HepG2 (cell line): ENCODE data around the gene ACSF3. TPM values are rescaled to one million over a fixed set of nuclear protein-coding genes. Genes with fewer than 3 reads are reported as not detected.

ENCODE experiments used
- CC2D1A ChIP-seq: sonication (generic); formaldehyde crosslinking; IDR thresholded peaks from 2 replicates; pipeline ENCODE4 v1.8.1; 2023; ENCODE audit warnings: mild to moderate bottlenecking, missing genetic modification reagents
- DMAP1 ChIP-seq: IDR thresholded peaks from 2 replicates; pipeline ENCODE4 v1.6.1; 2016
- KDM5A ChIP-seq: fragments of 200-600 bp; sonication (generic); IDR thresholded peaks from 2 replicates; pipeline ENCODE4 v1.7.0; 2018; ENCODE audit warnings: antibody characterized with exemption, mild to moderate bottlenecking, low read length, borderline replicate concordance
- PAX8 ChIP-seq: sonication (generic); formaldehyde crosslinking; IDR thresholded peaks from 2 replicates; pipeline ENCODE4 v1.8.0; 2022; ENCODE audit warnings: mild to moderate bottlenecking, missing genetic modification reagents, borderline replicate concordance
- SOX6 ChIP-seq, 2 experiments: fragments of 450-650 bp in 1 of 2; sonication (generic) in 1 of 2; formaldehyde crosslinking in 1 of 2; IDR thresholded peaks; 2 replicates each; pipeline versions ENCODE4 v1.4.0 to v1.6.1; 2017 to 2020; ENCODE audit warnings: antibody characterized with exemption in 1 of 2, mild to moderate bottlenecking in 1 of 2, missing genetic modification reagents in 1 of 2
- TARDBP ChIP-seq: sonication (generic); formaldehyde crosslinking; IDR thresholded peaks from 2 replicates; pipeline ENCODE4 v1.8.0; 2022; ENCODE audit warnings: mild to moderate bottlenecking, missing genetic modification reagents
- ZFP90 ChIP-seq: sonication (generic); formaldehyde crosslinking; IDR thresholded peaks from 2 replicates; pipeline ENCODE4 v1.8.0; 2022; ENCODE audit warnings: missing genetic modification reagents, mild to moderate bottlenecking, inconsistent platforms, borderline replicate concordance
- ZFYVE20 ChIP-seq: sonication (generic); formaldehyde crosslinking; IDR thresholded peaks from 2 replicates; pipeline ENCODE4 v1.8.0; 2023; ENCODE audit warnings: low read depth, mild to moderate bottlenecking, moderate library complexity, missing genetic modification reagents, borderline replicate concordance
- ZMYM3 ChIP-seq: sonication (generic); formaldehyde crosslinking; IDR thresholded peaks from 2 replicates; pipeline ENCODE4 v1.5.1; 2020; ENCODE audit warnings: mild to moderate bottlenecking, missing genetic modification reagents
- ZNF121 ChIP-seq: sonication (generic); formaldehyde crosslinking; IDR thresholded peaks from 2 replicates; pipeline ENCODE4 v1.5.0; 2020; ENCODE audit warnings: mild to moderate bottlenecking, missing genetic modification reagents
- ZNF207 ChIP-seq: fragments of 450-650 bp; IDR thresholded peaks from 2 replicates; pipeline ENCODE4 v1.6.1; 2016; ENCODE audit warnings: antibody characterized with exemption, borderline replicate concordance
- ZNF253 ChIP-seq: sonication (generic); formaldehyde crosslinking; IDR thresholded peaks from 2 replicates; pipeline ENCODE4 v1.8.0; 2022; ENCODE audit warnings: mild to moderate bottlenecking, missing genetic modification reagents, borderline replicate concordance
- ZNF660 ChIP-seq: sonication (generic); formaldehyde crosslinking; IDR thresholded peaks from 2 replicates; pipeline ENCODE4 v1.5.1; 2020; ENCODE audit warnings: mild to moderate bottlenecking, low read depth, missing genetic modification reagents, borderline replicate concordance
- polyA plus RNA-seq, 8 experiments: library from polyadenylated mRNA; depleted of rRNA in 3 of 8; stranded (reverse) in 7 of 8; unstranded in 1 of 8; fragments of >200 nt; fragmentation: Illumina TruSeq in 4 of 8; extraction: Trizol in 4 of 8; gene quantifications; 2 replicates each; pipeline versions ENCODE4 v1.2.1 to v1.2.3, GENCODE V29; 2011 to 2016; ENCODE audit warnings: low read depth in 4 of 8, missing spikeins in 1 of 8, mixed read lengths in 1 of 8; ENCODE audit not compliant: insufficient read depth in 1 of 8
- total RNA-seq, 5 experiments: library from RNA; depleted of rRNA; stranded (reverse); fragments of >200 nt; fragmentation: Illumina TruSeq; extraction: Trizol; gene quantifications; 2 replicates each; pipeline ENCODE4 v1.2.3, GENCODE V29; 2016; ENCODE audit warnings: low read depth in 1 of 5
- TF ChIP-seq, protein P1 (sequence below): sonication (generic); formaldehyde crosslinking; IDR thresholded peaks from 2 replicates; pipeline ENCODE4 v1.4.0; 2020; ENCODE audit warnings: mild to moderate bottlenecking, missing genetic modification reagents
- TF ChIP-seq, protein P2 (sequence below): sonication (generic); formaldehyde crosslinking; IDR thresholded peaks from 2 replicates; pipeline ENCODE4 v1.9.0; 2022; ENCODE audit warnings: missing genetic modification reagents, mild to moderate bottlenecking, borderline replicate concordance
- TF ChIP-seq, protein P3 (sequence below): sonication (generic); formaldehyde crosslinking; IDR thresholded peaks from 2 replicates; pipeline ENCODE4 v1.5.0; 2020; ENCODE audit warnings: mild to moderate bottlenecking, missing genetic modification reagents, borderline replicate concordance
- TF ChIP-seq, protein P4 (sequence below): sonication (generic); formaldehyde crosslinking; conservative IDR thresholded peaks from 2 replicates; pipeline ENCODE4 v1.8.0; 2022; ENCODE audit warnings: missing genetic modification reagents
- TF ChIP-seq, protein P5 (sequence below): sonication (generic); formaldehyde crosslinking; IDR thresholded peaks from 2 replicates; pipeline ENCODE4 v1.4.0; 2020; ENCODE audit warnings: missing genetic modification reagents, borderline replicate concordance

Gene ACSF3
- total and polyA plus RNA-seq, 2 of the 13 experiments (the other 11 are each of a cell fraction or from before 2014, with no cell fraction given): 14.9 to 30.6 TPM

DNA sequence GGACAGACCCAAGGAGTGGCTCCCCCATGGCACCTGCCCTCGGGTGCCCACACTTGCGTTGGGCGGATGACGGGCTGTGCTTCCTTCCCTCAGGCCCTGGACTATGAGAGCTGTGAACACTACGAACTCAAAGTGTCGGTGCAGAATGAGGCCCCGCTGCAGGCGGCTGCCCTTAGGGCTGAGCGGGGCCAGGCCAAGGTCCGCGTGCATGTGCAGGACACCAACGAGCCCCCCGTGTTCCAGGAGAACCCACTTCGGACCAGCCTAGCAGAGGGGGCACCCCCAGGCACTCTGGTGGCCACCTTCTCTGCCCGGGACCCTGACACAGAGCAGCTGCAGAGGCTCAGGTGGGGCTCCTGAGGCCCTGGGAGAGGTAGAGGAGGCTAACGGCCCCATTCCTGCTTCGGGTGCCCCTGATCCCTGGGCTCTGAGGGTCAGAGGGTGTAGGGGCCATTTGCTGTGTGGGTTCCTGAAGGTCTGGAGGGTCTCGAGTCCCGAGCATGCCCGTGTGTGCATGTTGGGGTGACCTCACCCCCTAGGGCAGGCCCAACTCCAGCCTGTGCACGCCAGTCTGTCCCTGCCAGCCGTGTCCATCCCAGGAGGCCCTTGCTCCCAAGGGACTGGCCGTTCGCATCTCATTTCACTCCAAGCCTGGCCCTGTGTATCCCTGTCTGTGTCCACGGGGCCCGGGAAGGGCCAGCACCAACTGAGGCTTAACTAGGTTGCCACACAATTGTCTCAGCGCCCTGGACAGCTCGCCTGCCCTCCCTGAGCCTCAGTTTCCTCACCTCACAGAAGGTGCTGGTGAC lies 96.7 kb downstream of the ACSF3 start (continued):
- TF ChIP-seq, protein P1, sequence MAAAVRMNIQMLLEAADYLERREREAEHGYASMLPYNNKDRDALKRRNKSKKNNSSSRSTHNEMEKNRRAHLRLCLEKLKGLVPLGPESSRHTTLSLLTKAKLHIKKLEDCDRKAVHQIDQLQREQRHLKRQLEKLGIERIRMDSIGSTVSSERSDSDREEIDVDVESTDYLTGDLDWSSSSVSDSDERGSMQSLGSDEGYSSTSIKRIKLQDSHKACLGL (CRISPR knock-in tag): no peak
- TF ChIP-seq, protein P2, sequence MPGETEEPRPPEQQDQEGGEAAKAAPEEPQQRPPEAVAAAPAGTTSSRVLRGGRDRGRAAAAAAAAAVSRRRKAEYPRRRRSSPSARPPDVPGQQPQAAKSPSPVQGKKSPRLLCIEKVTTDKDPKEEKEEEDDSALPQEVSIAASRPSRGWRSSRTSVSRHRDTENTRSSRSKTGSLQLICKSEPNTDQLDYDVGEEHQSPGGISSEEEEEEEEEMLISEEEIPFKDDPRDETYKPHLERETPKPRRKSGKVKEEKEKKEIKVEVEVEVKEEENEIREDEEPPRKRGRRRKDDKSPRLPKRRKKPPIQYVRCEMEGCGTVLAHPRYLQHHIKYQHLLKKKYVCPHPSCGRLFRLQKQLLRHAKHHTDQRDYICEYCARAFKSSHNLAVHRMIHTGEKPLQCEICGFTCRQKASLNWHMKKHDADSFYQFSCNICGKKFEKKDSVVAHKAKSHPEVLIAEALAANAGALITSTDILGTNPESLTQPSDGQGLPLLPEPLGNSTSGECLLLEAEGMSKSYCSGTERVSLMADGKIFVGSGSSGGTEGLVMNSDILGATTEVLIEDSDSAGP (CRISPR knock-in tag): no peak
- no peak for TF ChIP-seq CC2D1A (CRISPR knock-in tag)
- 0 out of 2 replicates have a peak, but pooled peaks have one; percentile 23 for TF ChIP-seq ZFP90 (CRISPR knock-in tag)
- no peak for TF ChIP-seq PAX8 (CRISPR knock-in tag)
- no peak for TF ChIP-seq ZNF121 (CRISPR knock-in tag)
- no peak for TF ChIP-seq ZNF207
- no peak for TF ChIP-seq TARDBP (CRISPR knock-in tag)
- TF ChIP-seq, protein P3, sequence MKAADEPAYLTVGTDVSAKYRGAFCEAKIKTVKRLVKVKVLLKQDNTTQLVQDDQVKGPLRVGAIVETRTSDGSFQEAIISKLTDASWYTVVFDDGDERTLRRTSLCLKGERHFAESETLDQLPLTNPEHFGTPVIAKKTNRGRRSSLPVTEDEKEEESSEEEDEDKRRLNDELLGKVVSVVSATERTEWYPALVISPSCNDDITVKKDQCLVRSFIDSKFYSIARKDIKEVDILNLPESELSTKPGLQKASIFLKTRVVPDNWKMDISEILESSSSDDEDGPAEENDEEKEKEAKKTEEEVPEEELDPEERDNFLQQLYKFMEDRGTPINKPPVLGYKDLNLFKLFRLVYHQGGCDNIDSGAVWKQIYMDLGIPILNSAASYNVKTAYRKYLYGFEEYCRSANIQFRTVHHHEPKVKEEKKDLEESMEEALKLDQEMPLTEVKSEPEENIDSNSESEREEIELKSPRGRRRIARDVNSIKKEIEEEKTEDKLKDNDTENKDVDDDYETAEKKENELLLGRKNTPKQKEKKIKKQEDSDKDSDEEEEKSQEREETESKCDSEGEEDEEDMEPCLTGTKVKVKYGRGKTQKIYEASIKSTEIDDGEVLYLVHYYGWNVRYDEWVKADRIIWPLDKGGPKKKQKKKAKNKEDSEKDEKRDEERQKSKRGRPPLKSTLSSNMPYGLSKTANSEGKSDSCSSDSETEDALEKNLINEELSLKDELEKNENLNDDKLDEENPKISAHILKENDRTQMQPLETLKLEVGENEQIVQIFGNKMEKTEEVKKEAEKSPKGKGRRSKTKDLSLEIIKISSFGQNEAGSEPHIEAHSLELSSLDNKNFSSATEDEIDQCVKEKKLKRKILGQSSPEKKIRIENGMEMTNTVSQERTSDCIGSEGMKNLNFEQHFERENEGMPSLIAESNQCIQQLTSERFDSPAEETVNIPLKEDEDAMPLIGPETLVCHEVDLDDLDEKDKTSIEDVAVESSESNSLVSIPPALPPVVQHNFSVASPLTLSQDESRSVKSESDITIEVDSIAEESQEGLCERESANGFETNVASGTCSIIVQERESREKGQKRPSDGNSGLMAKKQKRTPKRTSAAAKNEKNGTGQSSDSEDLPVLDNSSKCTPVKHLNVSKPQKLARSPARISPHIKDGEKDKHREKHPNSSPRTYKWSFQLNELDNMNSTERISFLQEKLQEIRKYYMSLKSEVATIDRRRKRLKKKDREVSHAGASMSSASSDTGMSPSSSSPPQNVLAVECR (CRISPR knock-in tag): no peak
- no peak for TF ChIP-seq ZNF253 (CRISPR knock-in tag)
- TF ChIP-seq ZMYM3 (CRISPR knock-in tag): no peak
- no peak for TF ChIP-seq ZNF660 (CRISPR knock-in tag)
- TF ChIP-seq ZFYVE20 (CRISPR knock-in tag): 0 out of 2 replicates have a peak, but pooled peaks have one; percentile 18
- TF ChIP-seq SOX6 (IDR thresholded peaks at IDR 0.05): no peak
- no peak; the same call in 1 of the 2 replicates for TF ChIP-seq SOX6 (CRISPR knock-in tag; IDR thresholded peaks at IDR 0.05)
- no peak for TF ChIP-seq KDM5A
- no peak; the same call in 1 of the 2 replicates for TF ChIP-seq DMAP1 (CRISPR knock-in tag)
- TF ChIP-seq, protein P4, sequence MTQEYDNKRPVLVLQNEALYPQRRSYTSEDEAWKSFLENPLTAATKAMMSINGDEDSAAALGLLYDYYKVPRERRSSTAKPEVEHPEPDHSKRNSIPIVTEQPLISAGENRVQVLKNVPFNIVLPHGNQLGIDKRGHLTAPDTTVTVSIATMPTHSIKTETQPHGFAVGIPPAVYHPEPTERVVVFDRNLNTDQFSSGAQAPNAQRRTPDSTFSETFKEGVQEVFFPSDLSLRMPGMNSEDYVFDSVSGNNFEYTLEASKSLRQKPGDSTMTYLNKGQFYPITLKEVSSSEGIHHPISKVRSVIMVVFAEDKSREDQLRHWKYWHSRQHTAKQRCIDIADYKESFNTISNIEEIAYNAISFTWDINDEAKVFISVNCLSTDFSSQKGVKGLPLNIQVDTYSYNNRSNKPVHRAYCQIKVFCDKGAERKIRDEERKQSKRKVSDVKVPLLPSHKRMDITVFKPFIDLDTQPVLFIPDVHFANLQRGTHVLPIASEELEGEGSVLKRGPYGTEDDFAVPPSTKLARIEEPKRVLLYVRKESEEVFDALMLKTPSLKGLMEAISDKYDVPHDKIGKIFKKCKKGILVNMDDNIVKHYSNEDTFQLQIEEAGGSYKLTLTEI (CRISPR knock-in tag): no peak
- TF ChIP-seq, protein P5, sequence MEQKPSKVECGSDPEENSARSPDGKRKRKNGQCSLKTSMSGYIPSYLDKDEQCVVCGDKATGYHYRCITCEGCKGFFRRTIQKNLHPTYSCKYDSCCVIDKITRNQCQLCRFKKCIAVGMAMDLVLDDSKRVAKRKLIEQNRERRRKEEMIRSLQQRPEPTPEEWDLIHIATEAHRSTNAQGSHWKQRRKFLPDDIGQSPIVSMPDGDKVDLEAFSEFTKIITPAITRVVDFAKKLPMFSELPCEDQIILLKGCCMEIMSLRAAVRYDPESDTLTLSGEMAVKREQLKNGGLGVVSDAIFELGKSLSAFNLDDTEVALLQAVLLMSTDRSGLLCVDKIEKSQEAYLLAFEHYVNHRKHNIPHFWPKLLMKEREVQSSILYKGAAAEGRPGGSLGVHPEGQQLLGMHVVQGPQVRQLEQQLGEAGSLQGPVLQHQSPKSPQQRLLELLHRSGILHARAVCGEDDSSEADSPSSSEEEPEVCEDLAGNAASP (CRISPR knock-in tag): no peak
